Fibroblast of pulmonary artery (primary cell): ENCODE data around the gene NFKB2.

Experiments
- DNase-seq: peaks from one replicate; pipeline ENCODE4 v3.0.0-alpha.2; 2010; ENCODE audit warnings: low read depth
- H3K4me3 ChIP-seq: replicated peaks from 2 replicates; pipeline ENCODE4 v1.5.1; 2011; ENCODE audit warnings: low read depth, mild to moderate bottlenecking, control low read depth, low read length, moderate library complexity
- CTCF ChIP-seq: IDR thresholded peaks from 2 replicates; pipeline ENCODE4 v1.5.1; 2011; ENCODE audit warnings: mild to moderate bottlenecking, control low read depth, low read length, inconsistent platforms; ENCODE audit errors: missing control alignments

NFKB2 gene

DNA sequence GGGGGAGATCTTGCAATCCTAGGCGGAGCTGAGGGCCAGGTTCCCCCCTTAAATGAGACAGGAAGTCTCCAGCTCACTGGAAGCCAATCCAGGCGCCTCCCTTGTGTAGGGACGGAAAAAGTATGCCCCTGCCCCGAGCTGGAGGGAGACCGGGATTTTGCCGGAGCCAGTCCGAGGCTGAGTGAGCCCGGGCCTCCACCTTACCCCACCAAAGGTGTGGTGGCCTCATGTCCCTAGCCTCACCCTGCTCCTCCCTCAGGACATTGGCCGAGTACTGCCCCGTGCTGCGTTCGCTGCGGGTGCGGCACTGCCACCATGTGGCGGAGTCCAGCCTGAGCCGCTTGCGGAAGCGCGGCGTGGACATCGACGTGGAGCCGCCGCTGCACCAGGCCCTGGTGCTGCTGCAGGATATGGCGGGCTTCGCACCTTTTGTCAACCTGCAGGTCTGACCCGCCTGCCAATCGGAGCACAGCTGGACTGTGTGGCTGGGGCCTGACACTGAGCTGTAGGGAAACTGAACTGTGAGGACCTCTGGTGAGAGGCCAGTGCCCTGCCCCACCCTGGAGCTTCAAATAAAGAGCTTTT is 27.1 kb downstream of the NFKB2 start:
- TF ChIP-seq CTCF, result peak; percentile 76
- peak; percentile 76 for DNase-seq
- peak overlapping the region; percentile 86 for H3K4me3 ChIP-seq

DNA sequence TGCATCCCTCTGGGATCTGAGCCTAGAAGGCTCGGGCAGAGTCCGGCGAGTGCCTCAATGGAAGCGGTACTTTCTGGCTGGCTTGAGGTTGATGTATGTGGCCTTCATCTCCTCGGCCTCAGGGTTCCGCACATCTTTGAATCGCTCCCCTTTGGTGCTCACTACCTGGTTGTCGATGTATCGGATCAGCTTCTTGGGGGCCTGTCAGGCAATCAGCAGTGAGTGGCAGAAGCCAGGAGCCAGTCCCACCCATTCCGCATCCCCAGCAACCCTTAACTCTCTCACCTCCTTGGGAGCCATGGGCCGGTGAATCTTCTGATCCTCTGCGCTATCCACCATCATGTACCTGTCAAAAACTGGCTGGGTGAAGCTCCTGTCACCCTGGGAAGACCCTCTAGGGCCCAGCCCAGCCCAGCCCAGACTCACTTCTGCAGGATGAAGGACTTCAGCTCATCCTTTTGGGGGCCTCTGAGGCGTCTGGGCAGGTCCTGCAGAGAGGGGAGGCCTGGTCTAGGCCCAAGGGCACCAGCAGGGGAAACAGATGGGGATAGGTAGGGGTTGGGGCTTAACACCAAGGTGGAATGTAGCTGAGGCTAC is 28.0 kb downstream of the NFKB2 start:
- TF ChIP-seq CTCF, result no peak
- no peak for DNase-seq
- no peak overlapping the region for H3K4me3 ChIP-seq

DNA sequence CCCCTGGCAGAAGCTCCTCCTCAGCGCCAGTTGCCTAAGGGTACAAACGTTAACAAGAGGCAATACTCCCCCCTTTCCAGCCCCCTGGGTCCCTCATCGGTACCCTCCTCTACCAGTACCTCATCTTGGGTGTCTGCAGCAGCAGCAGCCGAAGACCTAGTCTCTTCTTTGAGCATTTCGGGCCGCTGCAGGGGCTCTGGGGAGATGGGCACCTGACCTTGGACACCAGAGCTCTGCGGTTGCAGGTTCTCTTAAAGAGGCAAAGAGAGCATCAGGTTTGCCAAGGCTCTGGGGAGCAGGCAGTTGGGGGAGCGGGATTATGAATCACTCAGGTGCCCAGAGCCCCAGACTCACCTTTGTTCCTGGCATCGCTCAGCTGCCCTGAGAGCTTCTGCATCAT is 28.6 kb downstream of the NFKB2 start:
- H3K4me3 ChIP-seq, result no peak overlapping the region
- DNase-seq, result no peak
- no peak for TF ChIP-seq CTCF

DNA sequence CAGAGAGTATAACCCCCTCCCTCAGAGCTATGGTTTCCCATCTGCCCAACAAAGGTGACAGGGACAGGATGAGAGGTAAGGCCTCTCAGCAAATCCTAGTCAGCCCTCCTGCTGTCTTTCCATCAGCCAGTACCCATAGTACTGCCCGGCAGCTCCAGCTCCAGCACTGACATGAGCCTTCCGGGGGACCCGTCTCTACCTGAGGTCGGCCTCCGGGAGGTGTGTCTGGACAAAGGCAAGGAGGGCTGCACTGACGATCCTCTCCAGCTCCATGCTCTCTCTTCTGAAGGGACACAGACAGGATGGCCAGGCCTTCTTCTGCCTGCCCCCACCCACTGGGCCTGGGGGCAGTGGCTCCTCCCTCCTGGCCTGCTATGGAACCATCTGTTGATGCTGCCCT is 29.4 kb downstream of the NFKB2 start:
- H3K4me3 ChIP-seq, result no peak overlapping the region
- TF ChIP-seq CTCF, result no peak
- DNase-seq, result no peak

- DNase-seq, result no peak
- no peak for TF ChIP-seq CTCF
- H3K4me3 ChIP-seq, result no peak overlapping the region
Measured at GRCh38 chr10:102425444-102425843, 29.9 kb downstream of the NFKB2 start.

GRCh38 chr10:102426803-102427287 is 31.3 kb downstream of the NFKB2 start:
- H3K4me3 ChIP-seq, result no peak overlapping the region
- DNase-seq, result no peak
- no peak for TF ChIP-seq CTCF

- H3K4me3 ChIP-seq, result no peak overlapping the region
- no peak for TF ChIP-seq CTCF
Measured at GRCh38 chr10:102429468-102429867, 34.0 kb downstream of the NFKB2 start.

More at GRCh38 chr10:102429468-102429867, 34.0 kb downstream of the NFKB2 start:
- no peak for DNase-seq
